Measurements from ENCODE around the gene MEFV.
"Not testable (repeated sequence)": the region's sequence is repeated elsewhere in the genome, so short reads cannot be mapped to it uniquely, and the experiment has no call there.

Gene MEFV

GRCh38 chr16:3214904-3215600 is 41.4 kb downstream of the MEFV start:
- no peak for DNase-seq

GRCh38 chr16:3212567-3212966 is 43.9 kb downstream of the MEFV start:
- DNase-seq: no peak

GRCh38 chr16:3212006-3212405 is 44.4 kb downstream of the MEFV start:
- no peak for DNase-seq

GRCh38 chr16:3207086-3207953 is 49.1 kb downstream of the MEFV start:
- no peak for DNase-seq

- DNase-seq: not testable (repeated sequence)
Observed at GRCh38 chr16:3205939-3206338, 50.5 kb downstream of the MEFV start.

- no peak for DNase-seq
Observed at GRCh38 chr16:3202903-3203539, 53.4 kb downstream of the MEFV start.

GRCh38 chr16:3198334-3199072 is 57.9 kb downstream of the MEFV start:
- DNase-seq: no peak

GRCh38 chr16:3197694-3198333 is 58.6 kb downstream of the MEFV start:
- not testable (repeated sequence) for DNase-seq

GRCh38 chr16:3195975-3196374 is 60.5 kb downstream of the MEFV start:
- no peak for DNase-seq

GRCh38 chr16:3194792-3195191 is 61.6 kb downstream of the MEFV start:
- no peak for DNase-seq

- no peak for DNase-seq
Observed at GRCh38 chr16:3193221-3194212, 62.9 kb downstream of the MEFV start.

- DNase-seq: no peak
Observed at GRCh38 chr16:3192476-3193019, 63.9 kb downstream of the MEFV start.
